Amygdala (tissue), 56 donors: ENCODE data around the gene TM9SF3.

ENCODE experiments used
- DNase-seq, 56 donors: peaks; one replicate each; lab custom pipeline; 2025; lab: John Stamatoyannopoulos, UW

TM9SF3 gene

GRCh38 chr10:96513305-96513697, 73.5 kb downstream of the TM9SF3 start:
- peak in 1 of 56 donors; percentile 44 for DNase-seq

GRCh38 chr10:96512524-96513304, 74.1 kb downstream of the TM9SF3 start:
- peak in 7 of 56 donors; percentile 4 to 40 (median 22) for DNase-seq

- peak in 6 of 56 donors; percentile 8 to 24 (median 12) for DNase-seq
Measured at GRCh38 chr10:96511044-96511945, 75.5 kb downstream of the TM9SF3 start.

- DNase-seq, result no peak
Measured at GRCh38 chr10:96509017-96509641, 77.7 kb downstream of the TM9SF3 start.

GRCh38 chr10:96507044-96507443, 79.8 kb downstream of the TM9SF3 start:
- DNase-seq, result no peak

GRCh38 chr10:96505150-96506136, 81.4 kb downstream of the TM9SF3 start:
- no peak for DNase-seq

GRCh38 chr10:96502561-96503282, 84.1 kb downstream of the TM9SF3 start:
- DNase-seq, result no peak

GRCh38 chr10:96501985-96502384, 84.8 kb downstream of the TM9SF3 start:
- no peak for DNase-seq

- no peak for DNase-seq
Measured at GRCh38 chr10:96500519-96500918, 86.3 kb downstream of the TM9SF3 start.

GRCh38 chr10:96500050-96500449, 86.8 kb downstream of the TM9SF3 start:
- no peak for DNase-seq

GRCh38 chr10:96497391-96497790, 89.4 kb downstream of the TM9SF3 start:
- no peak for DNase-seq

GRCh38 chr10:96496281-96496925, 90.4 kb downstream of the TM9SF3 start:
- DNase-seq, result no peak

GRCh38 chr10:96495544-96495943, 91.3 kb downstream of the TM9SF3 start:
- no peak for DNase-seq

GRCh38 chr10:96494694-96495093, 92.1 kb downstream of the TM9SF3 start:
- DNase-seq, result no peak

- no peak for DNase-seq
Measured at GRCh38 chr10:96493871-96494525, 92.8 kb downstream of the TM9SF3 start.

GRCh38 chr10:96493254-96493653, 93.6 kb downstream of the TM9SF3 start:
- no peak for DNase-seq

GRCh38 chr10:96491303-96491702, 95.5 kb downstream of the TM9SF3 start:
- DNase-seq, result no peak
